22Rv1 (cell line): ENCODE results near the gene GABRD.

Source experiments
- H3K27ac ChIP-seq: fragments of 450-650 bp; 2 replicates; pipeline ENCODE4 v1.5.1; 2017
- CTCF ChIP-seq: fragments of 450-650 bp; IDR thresholded peaks from 2 replicates; pipeline ENCODE4 v1.5.1; 2017; ENCODE audit warnings: mild to moderate bottlenecking
- ZFX ChIP-seq: fragments of 450-650 bp; IDR thresholded peaks from 2 replicates; pipeline ENCODE4 v1.6.1; 2017; ENCODE audit warnings: antibody characterized with exemption, borderline replicate concordance

GABRD gene

DNA sequence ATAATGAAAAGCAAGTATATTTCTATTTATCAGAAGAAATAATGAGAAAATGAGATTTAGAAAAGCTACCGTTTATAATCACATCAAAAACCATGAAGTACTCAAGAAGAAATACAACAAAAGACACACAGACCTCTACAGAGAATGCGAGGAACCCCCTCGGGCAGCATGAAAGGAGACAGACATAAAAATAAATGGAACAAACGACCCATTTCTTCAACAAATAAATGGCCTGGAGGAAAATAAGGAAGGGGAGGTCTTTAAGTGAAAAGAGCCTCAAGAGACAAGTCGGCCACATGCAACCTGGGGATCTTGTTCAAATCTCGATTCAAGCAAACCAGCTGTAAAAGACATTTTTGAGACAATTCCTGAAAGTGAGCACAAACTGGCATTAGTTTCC is 21.6 kb upstream of the GABRD start:
- no peak for TF ChIP-seq CTCF
- no peak for TF ChIP-seq ZFX

DNA sequence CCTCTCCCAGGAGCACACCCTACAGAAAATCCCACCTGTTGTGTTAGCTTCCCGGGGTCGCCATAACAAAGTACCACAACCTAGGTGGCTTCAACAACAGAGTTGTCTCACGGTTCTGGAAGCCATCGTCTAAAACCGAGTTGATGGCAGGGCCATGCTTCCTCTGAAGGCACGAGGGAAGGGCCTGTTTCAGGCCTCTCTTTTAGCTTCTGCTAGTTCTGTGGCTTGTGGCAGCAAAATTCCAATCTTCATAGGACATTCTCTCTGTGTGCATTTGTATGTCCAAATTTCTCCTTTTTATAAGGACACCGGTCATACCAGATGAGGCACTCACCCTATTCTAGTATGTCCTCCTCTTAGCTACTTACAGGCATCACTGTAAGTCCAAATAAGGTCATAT is 18.7 kb upstream of the GABRD start:
- no peak overlapping the region for H3K27ac ChIP-seq
- TF ChIP-seq CTCF (no peak), ZFX (no peak)

More for the DNA sequence above, 21.6 kb upstream of the GABRD start:
- H3K27ac ChIP-seq = no peak overlapping the region

- no peak for TF ChIP-seq CTCF
- H3K27ac ChIP-seq = no peak overlapping the region
Observed at GRCh38 chr1:2000850-2001249, 18.3 kb upstream of the GABRD start.

- no peak for TF ChIP-seq CTCF
- no peak for TF ChIP-seq ZFX
- H3K27ac ChIP-seq = peak overlapping the region; percentile 40
Observed at GRCh38 chr1:2001773-2002411, 17.3 kb upstream of the GABRD start.

DNA sequence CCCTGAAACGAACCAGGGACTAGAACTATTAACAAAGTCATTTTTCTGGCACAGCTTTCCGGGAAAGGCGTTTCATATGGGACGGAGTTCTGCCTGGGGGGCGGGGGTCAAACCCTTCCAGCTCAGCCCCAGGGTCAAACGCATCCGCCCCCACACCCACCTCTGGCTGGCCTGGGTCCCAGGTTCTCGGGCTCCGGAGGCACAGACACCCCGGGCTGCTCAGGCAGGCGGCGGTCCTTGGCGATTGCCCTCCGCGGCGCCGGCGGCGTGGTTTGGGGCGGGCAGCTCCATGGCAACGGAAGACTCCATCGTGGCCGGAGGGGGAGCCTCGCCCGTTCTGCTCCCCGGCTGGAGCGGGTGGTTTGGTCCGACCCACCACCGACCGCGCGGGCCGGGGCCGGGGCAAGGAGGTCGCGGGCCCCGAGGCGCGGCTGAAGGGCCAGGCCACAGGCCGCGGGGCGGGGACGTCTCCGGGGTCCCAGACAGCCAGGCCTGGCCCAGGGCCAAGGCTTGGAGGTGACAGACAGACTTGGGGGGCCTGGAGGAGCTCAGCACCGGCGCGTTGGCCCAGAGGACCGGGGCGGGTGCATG is 15.5 kb upstream of the GABRD start, which contains the start of gene CFAP74:
CFAP74 (minus strand) TSS at position 246 of the 591 bp plus-strand sequence. CDS start 12,830 bp downstream, outside the sequence.
- no peak for TF ChIP-seq CTCF
- TF ChIP-seq ZFX = no peak
- H3K27ac ChIP-seq = no peak within 1 kb of the TSS

GRCh38 chr1:2004856-2005255 is 14.3 kb upstream of the GABRD start:
- TF ChIP-seq CTCF = no peak
- TF ChIP-seq ZFX = no peak
- no peak overlapping the region for H3K27ac ChIP-seq
